ENCODE measurements around the gene C18orf54. TPM values are rescaled to one million over a fixed set of nuclear protein-coding genes. Genes with fewer than 3 reads are reported as not detected.
"Not testable (repeated sequence)": the region's sequence is repeated elsewhere in the genome, so short reads cannot be mapped to it uniquely, and the experiment has no call there.

C18orf54 gene
- polyA plus RNA-seq (2013, experiment 1 of 2; ENCODE audit: insufficient read length) = 7.9 TPM
- 7.3 TPM for polyA plus RNA-seq (2013, experiment 2 of 2; ENCODE audit: insufficient read length)

- DNase-seq = peak; percentile 91
These were observed at the start of gene C18orf54, which contains the start of gene STARD6 for GRCh38 chr18:54357660-54358494. Gene C18orf54, plus strand, starts transcription at chr18:54357906. Its CDS starts 2,667 bp downstream, at chr18:54360573. Gene STARD6, minus strand, starts transcription at chr18:54357858. Its CDS starts 3,285 bp downstream, at chr18:54354573.

DNA sequence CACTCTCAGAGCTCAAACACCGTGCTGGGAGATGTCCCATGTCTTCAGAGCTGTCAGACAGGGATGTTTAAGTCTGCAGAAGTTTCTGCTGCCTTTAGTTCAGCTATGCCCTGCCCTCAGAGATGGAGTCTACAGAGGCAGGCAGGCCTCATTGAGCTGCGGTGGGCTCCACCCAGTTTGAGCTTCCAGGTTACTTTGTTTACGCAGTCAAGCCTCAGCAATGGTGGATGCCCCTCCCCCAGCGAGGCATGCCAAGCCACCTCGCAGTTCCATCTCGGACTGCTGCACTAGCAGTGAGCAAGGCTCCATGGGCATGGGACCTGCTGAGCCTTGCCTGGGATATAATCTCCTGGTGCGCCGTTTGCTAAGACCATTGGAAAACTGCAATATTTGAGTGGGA lies 48.1 kb upstream of the C18orf54 start:
- not testable (repeated sequence) for DNase-seq

DNA sequence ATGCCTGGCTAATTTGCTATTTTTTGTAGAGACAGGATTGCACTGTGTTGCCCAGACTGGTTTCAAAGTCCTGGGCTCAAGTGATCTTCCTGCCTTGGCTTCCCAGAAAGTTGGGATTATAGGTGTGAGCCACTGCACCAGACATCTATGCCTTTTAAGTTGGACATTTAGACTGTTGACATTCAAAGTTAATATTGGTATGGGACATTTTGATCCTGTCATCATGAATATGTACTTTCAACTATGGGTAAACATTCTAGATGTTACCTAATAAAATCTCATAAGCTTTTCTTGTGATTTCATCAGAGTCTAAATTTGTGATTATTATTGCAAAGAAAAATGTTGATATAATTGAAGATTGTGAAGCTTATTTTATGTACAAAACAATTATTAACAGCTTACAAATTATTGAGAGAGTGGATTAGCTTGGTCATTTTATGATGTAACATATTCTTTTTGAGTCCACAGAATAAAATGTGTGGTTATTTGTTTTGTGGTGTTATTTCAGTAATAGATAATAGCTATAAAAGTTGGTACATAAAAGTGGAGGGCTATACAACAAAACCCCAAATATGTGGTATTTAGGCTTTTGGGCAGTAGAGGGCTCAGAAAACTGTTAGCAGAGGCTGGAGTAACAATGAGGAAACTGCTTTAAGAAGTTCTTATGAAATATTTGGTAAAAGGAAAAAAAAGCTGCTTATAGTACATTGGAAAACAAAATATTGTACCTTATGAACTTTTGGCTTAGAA lies 41.5 kb upstream of the C18orf54 start:
- DNase-seq = no peak

GRCh38 chr18:54323561-54323960 lies 34.1 kb upstream of the C18orf54 start:
- no peak for DNase-seq

GRCh38 chr18:54323970-54324369 lies 33.7 kb upstream of the C18orf54 start:
- peak; percentile 8 for DNase-seq

- DNase-seq = no peak
These were observed 29.9 kb upstream of the C18orf54 start for GRCh38 chr18:54327818-54328217.

DNA sequence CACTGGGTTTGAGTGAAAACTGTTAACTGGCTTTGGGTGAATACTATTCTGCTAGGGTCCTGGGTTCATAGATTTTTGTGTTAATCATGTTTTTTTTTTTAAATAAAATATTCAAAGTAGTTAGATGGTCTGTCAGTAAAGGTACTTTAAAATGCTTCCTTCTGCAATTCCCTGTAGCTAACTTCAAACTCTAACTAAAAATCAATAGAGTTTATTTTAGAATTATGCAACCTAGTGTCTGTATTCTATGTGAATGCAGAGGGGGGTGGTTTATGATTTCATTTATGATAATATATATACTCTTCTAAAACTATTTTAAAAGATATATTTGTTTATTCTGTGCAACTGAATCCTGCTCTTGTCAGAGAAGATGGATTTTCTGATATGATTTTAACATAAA lies 27.9 kb upstream of the C18orf54 start:
- no peak for DNase-seq

DNA sequence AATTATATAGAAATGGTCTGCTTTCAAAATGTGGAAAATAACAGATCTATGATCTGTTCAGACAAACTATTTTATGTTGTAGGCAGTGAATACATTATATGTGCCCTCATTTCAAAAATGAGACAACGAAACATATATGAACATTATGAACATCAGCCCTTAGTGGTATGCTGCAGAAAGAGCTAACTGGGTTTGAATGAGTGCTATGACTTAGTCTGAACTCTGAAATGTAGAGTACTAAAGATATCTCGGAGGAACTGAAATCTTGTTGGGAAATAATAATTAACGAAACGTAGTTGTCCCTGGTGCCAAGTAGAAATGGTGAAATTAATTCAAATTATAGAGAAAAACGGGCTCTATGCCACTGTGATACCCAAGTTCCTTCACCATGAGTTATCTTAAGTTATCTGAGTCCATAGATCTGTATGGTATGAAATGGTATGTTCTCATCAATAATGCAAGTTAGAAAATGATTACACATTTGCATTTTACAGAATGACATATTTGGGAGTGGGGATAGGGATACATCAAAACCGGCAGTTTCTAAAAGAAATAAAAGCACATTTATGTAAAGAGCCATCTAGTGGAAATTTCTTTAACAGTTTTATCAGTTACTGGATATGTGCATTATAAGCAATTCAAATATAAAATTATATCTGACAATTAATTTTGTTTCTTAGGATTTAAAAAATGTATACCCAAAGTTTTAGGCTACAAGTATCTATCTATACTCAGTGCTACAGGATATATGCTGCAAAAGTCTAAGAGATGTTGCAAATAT lies 26.7 kb upstream of the C18orf54 start:
- no peak for DNase-seq

- no peak for DNase-seq
These were observed 22.0 kb upstream of the C18orf54 start for GRCh38 chr18:54335638-54336173.

DNA sequence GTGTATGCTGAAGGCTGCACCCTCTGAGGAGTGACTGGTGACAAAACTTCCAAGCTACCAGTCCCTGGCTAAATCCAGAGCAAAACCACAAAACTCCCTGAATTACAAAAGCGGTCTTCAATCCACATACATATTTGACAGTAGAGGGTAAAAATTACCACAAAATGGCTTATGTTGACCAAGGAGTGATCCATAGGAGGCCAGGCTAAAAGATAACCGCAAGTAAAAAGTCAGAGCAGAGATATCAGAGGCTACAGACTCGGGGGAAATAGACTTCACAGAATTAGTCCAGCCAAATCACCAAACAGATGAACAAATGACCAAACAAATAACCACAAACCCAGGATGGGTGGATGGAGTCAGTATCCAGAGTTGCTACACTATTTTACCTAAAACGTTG lies 19.5 kb upstream of the C18orf54 start:
- no peak for DNase-seq

GRCh38 chr18:54351186-54351585 lies 6.5 kb upstream of the C18orf54 start:
- DNase-seq = no peak

DNA sequence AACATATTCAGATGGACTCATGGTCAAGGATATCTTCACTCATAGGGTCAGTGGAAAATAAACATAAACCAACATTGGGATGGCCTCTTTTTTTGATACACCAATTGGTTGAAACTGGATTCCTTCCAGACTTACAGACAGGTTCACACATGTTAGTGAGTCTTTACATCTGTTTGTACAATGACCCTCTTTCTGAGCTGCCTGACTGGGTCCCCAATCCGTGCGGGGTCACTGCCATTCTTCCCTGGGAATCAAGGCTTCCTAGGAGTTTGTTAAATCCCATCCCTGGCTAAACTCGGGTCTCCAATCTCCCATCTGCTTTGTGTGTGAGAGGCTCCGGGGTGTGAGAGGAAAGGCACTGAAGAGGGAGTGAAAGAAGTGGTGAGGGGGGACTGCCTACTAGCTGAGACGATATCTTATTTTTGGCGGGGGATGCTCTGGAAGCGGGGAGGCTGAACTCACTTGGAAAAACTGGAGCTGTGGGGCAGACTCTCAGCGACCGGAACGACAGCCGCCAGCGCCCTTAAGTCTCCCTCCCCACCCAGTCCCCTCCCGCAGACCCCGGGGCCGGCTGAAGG lies 535 bp upstream of the C18orf54 start:
- no peak for DNase-seq

DNA sequence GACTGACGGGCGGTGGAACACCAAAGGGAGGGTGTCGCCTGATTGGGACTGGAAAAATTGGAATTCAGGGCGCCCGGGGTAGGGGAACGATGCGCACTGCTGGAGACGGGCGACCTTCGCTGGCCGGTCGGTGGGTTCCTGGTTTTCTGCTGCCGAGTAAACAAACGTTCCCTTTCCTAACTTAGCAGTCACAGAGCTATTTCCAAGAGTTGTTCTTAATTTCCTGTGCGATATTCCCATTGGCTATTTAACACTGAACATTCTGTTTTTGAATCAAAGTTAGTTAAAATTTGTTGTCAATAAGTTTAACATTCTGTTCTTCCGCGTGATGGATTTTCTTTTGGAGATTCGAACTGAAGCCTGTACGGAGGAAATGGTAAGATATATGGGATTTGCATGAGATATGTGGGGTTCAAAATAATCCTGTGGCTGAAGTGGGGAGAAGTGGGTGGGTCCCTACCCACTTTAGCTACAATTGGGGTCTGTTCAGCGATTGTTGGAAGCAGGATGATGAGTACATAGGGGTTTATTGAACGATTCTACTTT lies 862 bp downstream of the C18orf54 start:
- DNase-seq = no peak

DNA sequence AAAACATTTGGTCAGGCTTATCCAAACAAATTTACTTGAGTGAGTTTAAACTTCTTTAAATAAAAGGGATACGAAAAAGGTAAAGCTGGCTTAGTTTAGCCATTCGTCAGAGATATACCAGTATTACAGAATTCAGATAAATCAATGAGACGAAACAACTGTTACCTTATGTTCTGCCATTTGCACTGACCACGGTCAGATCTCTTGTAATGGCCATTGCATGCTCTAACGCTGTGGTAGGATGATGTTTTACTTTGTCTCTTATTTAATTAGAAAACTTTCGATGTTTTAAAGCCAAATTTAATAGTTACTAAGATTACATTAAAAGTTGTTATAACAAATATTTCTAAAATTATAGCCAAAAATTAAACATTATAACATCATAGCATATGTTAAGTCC lies 1.5 kb downstream of the C18orf54 start:
- no peak for DNase-seq

- DNase-seq = peak; percentile 10
These were observed 2.7 kb downstream of the C18orf54 start for GRCh38 chr18:54360406-54360805.

GRCh38 chr18:54378057-54378456 lies 20.4 kb downstream of the C18orf54 start:
- DNase-seq = no peak

DNA sequence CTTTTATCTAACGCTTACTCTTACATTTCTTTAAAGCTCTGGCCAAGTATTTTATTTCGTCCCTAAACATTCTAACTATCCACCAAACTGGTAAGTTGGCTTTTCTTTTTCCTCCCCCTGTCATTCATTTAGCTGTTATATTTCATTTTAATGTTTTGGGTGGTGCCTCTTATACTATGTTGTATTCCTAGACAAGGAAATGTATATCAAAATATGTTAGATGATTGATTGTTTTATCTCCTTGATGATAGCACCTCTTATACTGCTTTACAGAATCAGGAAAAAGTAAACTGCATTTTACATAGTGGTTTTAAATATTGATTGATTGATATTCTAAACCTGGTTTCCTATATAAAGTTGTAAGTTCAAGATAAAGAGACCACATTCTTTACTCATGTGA lies 23.9 kb downstream of the C18orf54 start:
- no peak for DNase-seq

DNA sequence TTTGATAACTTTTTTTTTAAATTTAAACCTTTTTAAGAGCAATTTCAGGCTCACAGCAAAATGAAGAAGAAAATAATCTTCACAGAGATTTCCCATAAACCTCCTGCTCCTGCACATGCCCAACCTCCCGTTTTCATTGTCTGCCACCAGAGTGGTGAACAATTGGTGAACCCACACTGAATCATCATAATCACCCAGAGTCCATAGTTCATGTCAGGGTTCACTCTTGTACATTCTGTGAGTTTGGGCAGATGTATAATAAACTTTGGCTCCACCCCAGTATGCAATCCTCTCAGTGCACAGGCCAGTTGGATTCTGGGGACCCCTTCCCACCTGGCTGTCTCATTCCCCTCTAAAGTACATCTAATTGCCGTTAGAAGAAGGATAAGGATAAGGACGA lies 24.4 kb downstream of the C18orf54 start:
- DNase-seq = no peak

GRCh38 chr18:54382733-54383252 lies 25.1 kb downstream of the C18orf54 start:
- no peak for DNase-seq

DNA sequence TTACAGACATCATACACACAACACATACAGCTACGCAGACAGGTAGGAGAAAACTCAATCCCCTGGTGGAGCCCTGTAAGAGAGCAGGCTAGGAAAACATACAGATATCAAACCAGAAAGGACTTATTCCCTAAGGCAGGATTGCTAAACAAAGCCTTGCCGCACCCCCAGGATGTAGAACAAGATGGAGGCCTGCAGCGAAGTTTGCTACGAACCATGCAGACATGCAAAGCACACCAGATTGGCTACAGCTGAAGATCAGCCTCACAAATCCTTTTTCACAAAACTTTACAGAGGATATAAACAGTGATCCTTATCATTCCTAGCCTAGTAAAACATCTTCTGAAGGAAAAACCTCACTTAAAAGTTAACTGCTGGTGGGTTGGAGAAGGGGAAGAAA lies 28.3 kb downstream of the C18orf54 start:
- no peak for DNase-seq

DNA sequence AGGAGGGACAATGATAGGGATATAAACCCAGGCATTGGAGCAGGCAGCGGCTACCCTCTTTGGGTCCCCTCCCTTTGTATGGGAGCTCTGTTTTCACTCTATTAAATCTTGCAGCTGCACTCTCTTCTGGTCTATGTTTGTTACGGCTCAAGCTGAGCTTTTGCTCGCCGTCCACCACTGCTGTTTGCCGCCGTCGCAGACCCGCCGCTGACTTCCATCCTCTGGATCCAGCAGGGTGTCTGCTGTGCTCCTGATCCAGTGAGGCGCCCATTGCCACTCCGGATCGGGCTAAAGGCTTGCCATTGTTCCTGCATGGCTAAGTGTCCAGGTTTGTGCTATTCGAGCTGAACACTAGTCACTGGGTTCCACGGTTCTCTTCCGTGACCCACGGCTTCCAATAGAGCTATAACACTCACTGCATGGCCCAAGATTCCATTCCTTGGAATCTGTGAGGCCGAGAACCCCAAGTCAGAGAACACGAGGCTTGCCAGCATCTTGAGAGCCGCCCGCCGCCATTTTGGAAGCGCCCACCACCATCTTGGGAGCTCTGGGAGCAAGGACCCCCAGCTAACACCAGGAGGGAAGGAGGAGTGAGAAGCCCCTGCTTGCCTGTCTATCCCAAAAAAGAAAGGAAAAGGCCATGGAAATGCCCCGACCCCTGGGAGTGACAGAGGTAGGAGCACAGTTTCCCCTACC lies 29.2 kb downstream of the C18orf54 start:
- not testable (repeated sequence) for DNase-seq
